Measurements from ENCODE around the gene CNOT6. TPM values are rescaled to one million over a fixed set of nuclear protein-coding genes. Genes with fewer than 3 reads are reported as not detected.

Gene CNOT6
- total and polyA plus RNA-seq, 2 donors (not counting 1 experiment from before 2014, with no cell fraction given) = 12.7 to 19.5 TPM

GRCh38 chr5:180625125-180625790 lies 131.1 kb downstream of the CNOT6 start:
- Histone ChIP-seq H3K4me1 (ENCODE audit: control insufficient read depth, extremely low read depth, insufficient read depth, low read length) (no peaks in the 10 kb centered on the region), H3K36me3 (ENCODE audit: control insufficient read depth, insufficient read depth, low read length) (no peaks in the 10 kb centered on the region), H3K9ac (ENCODE audit: insufficient read depth, low read length) (no peak overlapping the region), H2AFZ (ENCODE audit: low read length) (no peak overlapping the region), H3K27me3 (ENCODE audit: control insufficient read depth, insufficient read depth, low read length) (no peaks in the 10 kb centered on the region), H3K79me2 (ENCODE audit: control insufficient read depth, insufficient read depth, low read length) (no peaks in the 10 kb centered on the region), H3K4me3 (replicated peaks in 1 of 4; ENCODE audit: control extremely low read depth in 1 of 4, insufficient read depth in 1 of 4, low read depth in 3 of 4, low read length in 4 of 4) (no peak overlapping the region), H3K27ac (ENCODE audit: insufficient read depth, low read length) (no peak overlapping the region), H4K20me1 (ENCODE audit: control insufficient read depth, extremely low read depth, insufficient read depth, low read length) (no peaks in the 10 kb centered on the region), H3K9me3 (ENCODE audit: control insufficient read depth, insufficient read depth, low read depth, low read length) (no peaks in the 10 kb centered on the region), H3K4me2 (ENCODE audit: extremely low read depth, insufficient read depth, low read length) (no peak overlapping the region)
- TF ChIP-seq CTCF (conservative IDR thresholded peaks at IDR 0.05 in 1 of 2, IDR thresholded peaks at IDR 0.05 in 1 of 2; ENCODE audit: low read depth in 1 of 2, low read length in 2 of 2) (no peak), EZH2 (IDR thresholded peaks at IDR 0.05; ENCODE audit: low read length, missing control alignments) (no peak)
- no peak for DNase-seq (ENCODE audit: low read depth in 2 of 2)

- DNase-seq (ENCODE audit: low read depth in 2 of 2) = no peak
- Histone ChIP-seq H3K4me3 (replicated peaks in 1 of 4; ENCODE audit: control extremely low read depth in 1 of 4, insufficient read depth in 1 of 4, low read depth in 3 of 4, low read length in 4 of 4) (no peak overlapping the region), H3K9ac (ENCODE audit: insufficient read depth, low read length) (no peak overlapping the region), H3K4me2 (ENCODE audit: extremely low read depth, insufficient read depth, low read length) (no peak overlapping the region), H3K27ac (ENCODE audit: insufficient read depth, low read length) (no peak overlapping the region), H3K79me2 (ENCODE audit: control insufficient read depth, insufficient read depth, low read length) (no peaks in the 10 kb centered on the region), H3K27me3 (ENCODE audit: control insufficient read depth, insufficient read depth, low read length) (no peaks in the 10 kb centered on the region), H4K20me1 (ENCODE audit: control insufficient read depth, extremely low read depth, insufficient read depth, low read length) (no peaks in the 10 kb centered on the region), H3K36me3 (ENCODE audit: control insufficient read depth, insufficient read depth, low read length) (no peaks in the 10 kb centered on the region), H3K4me1 (ENCODE audit: control insufficient read depth, extremely low read depth, insufficient read depth, low read length) (no peaks in the 10 kb centered on the region), H3K9me3 (ENCODE audit: control insufficient read depth, insufficient read depth, low read depth, low read length) (no peaks in the 10 kb centered on the region), H2AFZ (ENCODE audit: low read length) (no peak overlapping the region)
- TF ChIP-seq CTCF (conservative IDR thresholded peaks at IDR 0.05 in 1 of 2, IDR thresholded peaks at IDR 0.05 in 1 of 2; ENCODE audit: low read depth in 1 of 2, low read length in 2 of 2) (no peak), EZH2 (IDR thresholded peaks at IDR 0.05; ENCODE audit: low read length, missing control alignments) (no peak)
Observed at GRCh38 chr5:180625791-180626660, 131.8 kb downstream of the CNOT6 start.

- Histone ChIP-seq H3K4me3 (replicated peaks in 1 of 4; ENCODE audit: control extremely low read depth in 1 of 4, insufficient read depth in 1 of 4, low read depth in 3 of 4, low read length in 4 of 4) (no peak overlapping the region), H3K79me2 (ENCODE audit: control insufficient read depth, insufficient read depth, low read length) (no peaks in the 10 kb centered on the region), H3K4me1 (ENCODE audit: control insufficient read depth, extremely low read depth, insufficient read depth, low read length) (no peaks in the 10 kb centered on the region), H3K27me3 (ENCODE audit: control insufficient read depth, insufficient read depth, low read length) (no peaks in the 10 kb centered on the region), H3K27ac (ENCODE audit: insufficient read depth, low read length) (no peak overlapping the region), H3K9me3 (ENCODE audit: control insufficient read depth, insufficient read depth, low read depth, low read length) (no peaks in the 10 kb centered on the region), H2AFZ (ENCODE audit: low read length) (no peak overlapping the region), H3K36me3 (ENCODE audit: control insufficient read depth, insufficient read depth, low read length) (no peaks in the 10 kb centered on the region), H3K9ac (ENCODE audit: insufficient read depth, low read length) (no peak overlapping the region), H4K20me1 (ENCODE audit: control insufficient read depth, extremely low read depth, insufficient read depth, low read length) (no peaks in the 10 kb centered on the region), H3K4me2 (ENCODE audit: extremely low read depth, insufficient read depth, low read length) (no peak overlapping the region)
- no peak for DNase-seq (ENCODE audit: low read depth in 2 of 2)
- TF ChIP-seq CTCF (conservative IDR thresholded peaks at IDR 0.05 in 1 of 2, IDR thresholded peaks at IDR 0.05 in 1 of 2; ENCODE audit: low read depth in 1 of 2, low read length in 2 of 2) = no peak
- no peak for TF ChIP-seq EZH2 (IDR thresholded peaks at IDR 0.05; ENCODE audit: low read length, missing control alignments)
Observed at GRCh38 chr5:180626661-180627385, 132.6 kb downstream of the CNOT6 start.

All from fibroblast of lung (primary cell).